Measurements from ENCODE around the gene GLI2. TPM values are rescaled to one million over a fixed set of nuclear protein-coding genes. Genes with fewer than 3 reads are reported as not detected.

Gene GLI2
- total and polyA plus RNA-seq, 2 donors (not counting 1 experiment from before 2014, with no cell fraction given), result not detected

DNA sequence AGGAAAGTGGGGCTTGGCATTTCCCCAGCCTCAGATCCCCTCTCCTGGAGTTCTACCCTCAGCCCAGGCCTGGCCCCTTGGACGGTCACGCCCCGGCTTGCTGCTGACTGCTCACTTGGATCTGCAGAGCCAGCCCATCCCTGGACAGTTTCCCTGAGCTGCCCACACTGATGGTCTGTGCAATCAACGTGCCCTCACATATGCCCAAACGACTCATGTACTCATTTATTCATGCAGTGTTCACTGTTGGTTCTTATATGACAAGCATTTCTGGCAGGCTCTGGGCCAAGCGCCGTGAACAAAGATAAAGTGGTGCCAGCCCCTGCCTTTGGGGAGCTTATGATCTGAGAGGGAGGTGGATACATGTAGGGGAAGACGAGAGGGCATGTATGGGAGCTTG, 20.3 kb upstream of the GLI2 start:
- Histone ChIP-seq H3K79me2 (ENCODE audit: control insufficient read depth, insufficient read depth, low read length) (no peaks in the 10 kb centered on the region), H3K4me1 (ENCODE audit: control insufficient read depth in 2 of 2, insufficient read depth in 2 of 2, low read length in 2 of 2) (no peaks in the 10 kb centered on the region), H3K9me3 (ENCODE audit: control extremely low read depth in 1 of 3, control insufficient read depth in 2 of 3, insufficient read depth in 1 of 3, low read length in 2 of 3) (peaks cover 0 to 4% (median 0%) of the 10 kb centered on the region in 3 donors), H3K36me3 (replicated peaks in 1 of 2; ENCODE audit: control extremely low read depth in 1 of 2, control insufficient read depth in 1 of 2, extremely low read depth in 1 of 2, insufficient read depth in 2 of 2, low read length in 1 of 2) (no peaks in the 10 kb centered on the region), H3K9ac (ENCODE audit: low read length) (no peak overlapping the region), H3K4me3 (ENCODE audit: control extremely low read depth in 1 of 5, extremely low read depth in 1 of 5, insufficient read depth in 1 of 5, low read depth in 2 of 5, low read length in 4 of 5) (no peak overlapping the region), H2AFZ (ENCODE audit: insufficient read depth, low read depth, low read length, poor library complexity, severe bottlenecking) (no peak overlapping the region), H3K27ac (ENCODE audit: low read length in 2 of 2) (no peak overlapping the region), H4K20me1 (ENCODE audit: control insufficient read depth, insufficient read depth, low read length, poor library complexity, severe bottlenecking) (no peaks in the 10 kb centered on the region), H3K4me2 (replicated peaks; ENCODE audit: low read depth, low read length, poor library complexity, severe bottlenecking) (no peak overlapping the region), H3K27me3 (replicated peaks in 1 of 4; ENCODE audit: control extremely low read depth in 1 of 4, control insufficient read depth in 3 of 4, insufficient read depth in 4 of 4, low read length in 3 of 4) (no peaks in the 10 kb centered on the region)
- ChIA-PET POLR2A (no interaction called here), CTCF (no interaction called here)
- TF ChIP-seq EZH2 (IDR thresholded peaks at IDR 0.05; ENCODE audit: borderline replicate concordance, insufficient read depth, low read depth, low read length, poor library complexity, severe bottlenecking), result no peak
- TF ChIP-seq, protein P1, sequence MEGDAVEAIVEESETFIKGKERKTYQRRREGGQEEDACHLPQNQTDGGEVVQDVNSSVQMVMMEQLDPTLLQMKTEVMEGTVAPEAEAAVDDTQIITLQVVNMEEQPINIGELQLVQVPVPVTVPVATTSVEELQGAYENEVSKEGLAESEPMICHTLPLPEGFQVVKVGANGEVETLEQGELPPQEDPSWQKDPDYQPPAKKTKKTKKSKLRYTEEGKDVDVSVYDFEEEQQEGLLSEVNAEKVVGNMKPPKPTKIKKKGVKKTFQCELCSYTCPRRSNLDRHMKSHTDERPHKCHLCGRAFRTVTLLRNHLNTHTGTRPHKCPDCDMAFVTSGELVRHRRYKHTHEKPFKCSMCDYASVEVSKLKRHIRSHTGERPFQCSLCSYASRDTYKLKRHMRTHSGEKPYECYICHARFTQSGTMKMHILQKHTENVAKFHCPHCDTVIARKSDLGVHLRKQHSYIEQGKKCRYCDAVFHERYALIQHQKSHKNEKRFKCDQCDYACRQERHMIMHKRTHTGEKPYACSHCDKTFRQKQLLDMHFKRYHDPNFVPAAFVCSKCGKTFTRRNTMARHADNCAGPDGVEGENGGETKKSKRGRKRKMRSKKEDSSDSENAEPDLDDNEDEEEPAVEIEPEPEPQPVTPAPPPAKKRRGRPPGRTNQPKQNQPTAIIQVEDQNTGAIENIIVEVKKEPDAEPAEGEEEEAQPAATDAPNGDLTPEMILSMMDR (IDR thresholded peaks at IDR 0.05), result no peak
- ATAC-seq (ENCODE audit: low read depth), result no peak
- DNase-seq, result no peak
- 86% methylated on average over 8 of the region's 8 CpGs for WGBS (ENCODE audit: insufficient coverage)
- Mint-ChIP-seq H3K27me3 (peaks cover 26% of the 10 kb centered on the region), H3K4me1 (no peaks in the 10 kb centered on the region), H3K27ac (no peak overlapping the region), H3K9me3 (ENCODE audit: insufficient read depth) (no peaks in the 10 kb centered on the region), H3K4me3 (no peak overlapping the region)
- intact Hi-C loops (cut with micrococcal nuclease), result no loop called here

DNA sequence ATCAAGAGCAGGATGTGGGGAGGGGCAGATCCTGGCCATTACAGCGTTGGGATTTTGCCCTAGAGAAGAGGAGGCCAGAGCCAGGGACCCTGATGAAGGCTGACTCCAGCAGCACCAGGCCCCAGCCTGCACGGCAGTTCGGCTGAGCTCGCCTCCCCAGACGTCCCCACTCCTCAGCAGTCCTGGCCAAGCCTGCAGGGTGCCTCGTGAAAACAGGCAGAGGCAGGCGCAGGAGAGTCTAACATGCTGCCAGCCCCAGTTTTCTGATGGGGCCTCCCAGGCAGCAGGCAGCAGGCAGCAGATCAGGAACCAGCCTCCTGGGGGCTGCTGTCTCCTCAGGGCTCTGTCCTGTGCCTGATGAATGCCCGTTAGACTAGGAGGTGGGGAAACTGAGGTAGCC, 19.7 kb upstream of the GLI2 start:
- no peak overlapping the region for H3K9ac ChIP-seq (ENCODE audit: low read length)
- Mint-ChIP-seq H3K27me3 (peaks cover 24% of the 10 kb centered on the region), H3K4me1 (no peaks in the 10 kb centered on the region), H3K4me3 (no peak overlapping the region), H3K27ac (no peak overlapping the region), H3K9me3 (ENCODE audit: insufficient read depth) (no peaks in the 10 kb centered on the region)
- H3K36me3 ChIP-seq (replicated peaks in 1 of 2; ENCODE audit: control extremely low read depth in 1 of 2, control insufficient read depth in 1 of 2, extremely low read depth in 1 of 2, insufficient read depth in 2 of 2, low read length in 1 of 2), result no peaks in the 10 kb centered on the region
- intact Hi-C loops (cut with micrococcal nuclease), result no loop called here
- ChIA-PET POLR2A (no interaction called here), CTCF (no interaction called here)
- H3K4me3 ChIP-seq (ENCODE audit: control extremely low read depth in 1 of 5, extremely low read depth in 1 of 5, insufficient read depth in 1 of 5, low read depth in 2 of 5, low read length in 4 of 5), result no peak overlapping the region
- 89% methylated on average over 8 of the region's 8 CpGs for WGBS (ENCODE audit: insufficient coverage)
- ATAC-seq (ENCODE audit: low read depth), result no peak
- TF ChIP-seq, protein P1 (IDR thresholded peaks at IDR 0.05), result no peak
- TF ChIP-seq EZH2 (IDR thresholded peaks at IDR 0.05; ENCODE audit: borderline replicate concordance, insufficient read depth, low read depth, low read length, poor library complexity, severe bottlenecking), result no peak
- no peak for DNase-seq
- H3K4me1 ChIP-seq (ENCODE audit: control insufficient read depth in 2 of 2, insufficient read depth in 2 of 2, low read length in 2 of 2), result no peaks in the 10 kb centered on the region
- no peak overlapping the region for H3K27ac ChIP-seq (ENCODE audit: low read length in 2 of 2)
- peaks cover 0 to 4% (median 0%) of the 10 kb centered on the region in 3 donors for H3K9me3 ChIP-seq (ENCODE audit: control extremely low read depth in 1 of 3, control insufficient read depth in 2 of 3, insufficient read depth in 1 of 3, low read length in 2 of 3)
- no peak overlapping the region for H3K4me2 ChIP-seq (replicated peaks; ENCODE audit: low read depth, low read length, poor library complexity, severe bottlenecking)
- H4K20me1 ChIP-seq (ENCODE audit: control insufficient read depth, insufficient read depth, low read length, poor library complexity, severe bottlenecking), result no peaks in the 10 kb centered on the region
- H3K27me3 ChIP-seq (replicated peaks in 1 of 4; ENCODE audit: control extremely low read depth in 1 of 4, control insufficient read depth in 3 of 4, insufficient read depth in 4 of 4, low read length in 3 of 4), result no peaks in the 10 kb centered on the region
- H2AFZ ChIP-seq (ENCODE audit: insufficient read depth, low read depth, low read length, poor library complexity, severe bottlenecking), result no peak overlapping the region
- H3K79me2 ChIP-seq (ENCODE audit: control insufficient read depth, insufficient read depth, low read length), result no peaks in the 10 kb centered on the region

All from B cell (primary cell).